ENCODE results near the gene ARHGAP19.
A peak's percentile ranks its signal among the peaks of the same experiment; 100 is the strongest.

The ARHGAP19 gene

GRCh38 chr10:97331153-97331703, 38.8 kb upstream of the ARHGAP19 start:
- peak in 1 of 2 experiments; percentile 29 for DNase-seq
- TF ChIP-seq GATA1 (IDR thresholded peaks at IDR 0.05; ENCODE audit: low read depth, low read length), result no peak
- no peak for TF ChIP-seq POLR2A (IDR thresholded peaks at IDR 0.05; ENCODE audit: low read length)

GRCh38 chr10:97329766-97330165, 37.3 kb upstream of the ARHGAP19 start:
- TF ChIP-seq GATA1 (IDR thresholded peaks at IDR 0.05; ENCODE audit: low read depth, low read length) (no peak), POLR2A (IDR thresholded peaks at IDR 0.05; ENCODE audit: low read length) (no peak)
- DNase-seq, result peak; percentile 51 to 57

- TF ChIP-seq POLR2A (IDR thresholded peaks at IDR 0.05; ENCODE audit: low read length), result no peak
- TF ChIP-seq GATA1 (IDR thresholded peaks at IDR 0.05; ENCODE audit: low read depth, low read length), result no peak
Observed at GRCh38 chr10:97328646-97329453, 36.4 kb upstream of the ARHGAP19 start.

GRCh38 chr10:97327348-97328294, 35.2 kb upstream of the ARHGAP19 start:
- no peak for TF ChIP-seq POLR2A (IDR thresholded peaks at IDR 0.05; ENCODE audit: low read length)
- no peak for TF ChIP-seq GATA1 (IDR thresholded peaks at IDR 0.05; ENCODE audit: low read depth, low read length)
- DNase-seq, result peak; percentile 26 to 76

More at GRCh38 chr10:97328646-97329453, 36.4 kb upstream of the ARHGAP19 start:
- peak; percentile 27 to 56 for DNase-seq

- TF ChIP-seq POLR2A (IDR thresholded peaks at IDR 0.05; ENCODE audit: low read length), result peak; percentile 13
- TF ChIP-seq GATA1 (IDR thresholded peaks at IDR 0.05; ENCODE audit: low read depth, low read length), result no peak
- DNase-seq, result no peak
Observed at GRCh38 chr10:97325754-97326153, 33.3 kb upstream of the ARHGAP19 start.

- DNase-seq, result no peak
- TF ChIP-seq POLR2A (IDR thresholded peaks at IDR 0.05; ENCODE audit: low read length) (no peak), GATA1 (IDR thresholded peaks at IDR 0.05; ENCODE audit: low read depth, low read length) (no peak)
Observed at GRCh38 chr10:97323501-97323900, 31.1 kb upstream of the ARHGAP19 start.

DNA sequence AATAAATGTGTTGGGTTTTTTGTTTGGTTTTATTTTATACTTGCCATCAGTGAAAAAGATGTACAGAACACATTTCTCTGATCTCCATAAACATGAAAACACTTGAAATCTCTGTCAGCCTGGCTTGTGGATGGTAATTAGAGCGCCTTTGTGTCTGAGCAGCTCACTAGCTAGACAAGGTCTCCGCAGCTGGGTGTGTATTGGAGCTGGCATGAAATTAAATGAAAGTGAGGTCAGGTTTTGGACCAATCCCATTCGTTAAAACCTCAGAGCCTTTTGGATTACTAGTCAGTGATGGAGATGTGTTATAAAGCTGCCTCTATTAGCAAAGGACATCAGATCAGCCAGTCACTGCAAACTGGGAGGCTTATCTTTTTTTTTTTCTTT, 29.4 kb upstream of the ARHGAP19 start:
- peak; percentile 5 for TF ChIP-seq POLR2A (IDR thresholded peaks at IDR 0.05; ENCODE audit: low read length)
- no peak for TF ChIP-seq GATA1 (IDR thresholded peaks at IDR 0.05; ENCODE audit: low read depth, low read length)
- DNase-seq, result no peak

DNA sequence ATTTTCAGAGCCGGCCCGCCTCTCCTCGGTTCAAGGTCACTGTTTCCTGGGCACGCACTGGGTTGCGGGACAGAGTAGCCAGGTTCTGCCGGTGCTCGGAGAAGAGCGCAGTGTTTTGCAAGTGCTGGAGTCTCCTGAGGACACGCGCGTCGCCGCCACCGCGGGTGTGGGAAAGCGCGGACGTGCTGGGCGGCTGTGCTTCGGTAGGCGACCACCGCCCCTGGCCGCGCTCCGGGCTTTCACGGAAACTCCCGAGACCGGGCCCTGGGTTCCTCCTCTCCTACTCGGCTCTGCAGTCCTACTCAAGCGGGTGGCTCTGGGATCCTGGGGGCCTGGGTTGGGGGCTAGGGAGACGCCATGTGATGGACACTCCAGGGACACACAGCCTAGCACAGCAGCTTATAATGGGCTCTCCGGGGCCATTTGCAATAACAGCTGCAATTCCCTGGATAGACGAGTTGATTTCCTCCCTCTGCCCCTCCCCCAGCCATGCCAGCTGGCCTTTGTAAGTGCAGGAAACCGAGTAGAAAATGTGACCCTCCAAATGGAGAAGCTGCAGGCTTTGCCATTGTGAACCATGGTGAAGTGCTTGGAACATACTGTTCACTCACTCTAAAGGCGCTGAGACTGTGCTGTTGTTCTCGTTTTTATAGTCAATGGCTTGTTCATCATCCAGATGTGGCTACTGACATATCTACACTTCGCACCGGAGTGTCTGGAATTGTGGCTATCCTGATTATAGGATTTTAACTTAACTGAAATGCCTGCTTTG, 28.8 kb upstream of the ARHGAP19 start:
- peak; percentile 56 to 59 for DNase-seq
- TF ChIP-seq POLR2A (IDR thresholded peaks at IDR 0.05; ENCODE audit: low read length), result no peak

GRCh38 chr10:97320480-97321031, 28.1 kb upstream of the ARHGAP19 start:
- DNase-seq, result peak; percentile 66 to 69
- TF ChIP-seq GATA1 (IDR thresholded peaks at IDR 0.05; ENCODE audit: low read depth, low read length), result no peak
- TF ChIP-seq POLR2A (IDR thresholded peaks at IDR 0.05; ENCODE audit: low read length), result no peak

DNA sequence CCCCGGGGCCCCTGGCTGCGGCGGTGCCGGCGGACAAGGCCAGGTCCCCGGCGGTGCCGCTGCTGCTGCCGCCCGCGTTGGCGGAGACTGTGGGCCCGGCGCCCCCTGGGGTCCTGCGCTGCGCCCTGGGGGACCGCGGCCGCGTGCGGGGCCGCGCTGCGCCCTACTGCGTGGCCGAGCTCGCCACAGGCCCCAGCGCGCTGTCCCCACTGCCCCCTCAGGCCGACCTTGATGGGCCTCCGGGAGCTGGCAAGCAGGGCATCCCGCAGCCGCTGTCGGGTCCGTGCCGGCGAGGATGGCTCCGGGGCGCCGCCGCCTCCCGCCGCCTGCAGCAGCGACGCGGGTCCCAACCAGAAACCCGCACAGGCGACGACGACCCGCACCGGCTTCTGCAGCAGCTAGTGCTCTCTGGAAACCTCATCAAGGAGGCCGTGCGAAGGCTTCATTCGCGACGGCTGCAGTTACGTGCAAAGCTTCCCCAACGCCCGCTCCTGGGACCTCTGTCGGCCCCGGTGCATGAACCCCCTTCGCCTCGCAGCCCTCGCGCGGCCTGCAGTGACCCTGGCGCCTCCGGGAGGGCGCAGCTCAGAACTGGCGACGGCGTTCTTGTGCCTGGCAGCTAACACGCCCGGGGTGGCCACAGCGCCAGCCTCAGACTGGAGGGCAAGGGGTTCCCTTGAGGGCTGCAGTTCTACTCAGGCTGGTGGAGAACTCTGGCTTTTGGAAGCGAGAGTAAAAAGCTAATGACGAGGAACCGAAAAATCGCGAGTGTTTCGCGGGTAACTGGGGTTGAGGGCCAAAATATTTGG, 27.4 kb upstream of the ARHGAP19 start:
- TF ChIP-seq GATA1 (IDR thresholded peaks at IDR 0.05; ENCODE audit: low read depth, low read length) (no peak), POLR2A (IDR thresholded peaks at IDR 0.05; ENCODE audit: low read length) (no peak)
- DNase-seq, result peak; percentile 79 to 81

GRCh38 chr10:97318772-97319651, 26.6 kb upstream of the ARHGAP19 start, which contains the start of gene FRAT1:
FRAT1 (plus strand) TSS chr10:97319271; CDS start chr10:97319454, 183 bp downstream.
- peak; percentile 93 to 95 for DNase-seq
- TF ChIP-seq GATA1 (IDR thresholded peaks at IDR 0.05; ENCODE audit: low read depth, low read length), result no peak
- TF ChIP-seq POLR2A (IDR thresholded peaks at IDR 0.05; ENCODE audit: low read length), result peak; percentile 81
